Esophagus squamous epithelium (tissue), 5 donors: Measurements from ENCODE around the gene CCDC141. TPM values are rescaled to one million over a fixed set of nuclear protein-coding genes. Genes with fewer than 3 reads are reported as not detected.
"Not testable (repeated sequence)": the region's sequence is repeated elsewhere in the genome, so short reads cannot be mapped to it uniquely, and the experiment has no call there.

Source experiments
- DNase-seq: peaks from one replicate; lab custom pipeline; 2025; lab: John Stamatoyannopoulos, UW
- H3K27ac ChIP-seq, 4 donors: fragments of 200-600 bp; sonication (generic); one replicate each; pipeline ENCODE4 v1.5.1; 2016 to 2019; ENCODE audit warnings: mild to moderate bottlenecking in 1 of 4
- H3K27me3 ChIP-seq, 4 donors: fragments of 200-600 bp; sonication (generic); 1 replicate in 3 of 4; 2 replicates in 1 of 4; pipeline versions ENCODE4 v1.5.1 to v1.6.0; 2017 to 2021; ENCODE audit warnings: antibody characterized with exemption in 1 of 4
- H3K36me3 ChIP-seq, 3 donors: fragments of 200-600 bp; sonication (generic); one replicate each; pipeline ENCODE4 v1.5.1; 2016 to 2019
- H3K4me1 ChIP-seq, 3 donors: fragments of 200-600 bp; sonication (generic); one replicate each; pipeline ENCODE4 v1.5.1; 2017 to 2019
- H3K4me3 ChIP-seq, 4 donors: fragments of 200-600 bp; sonication (generic); 1 replicate in 3 of 4; 2 replicates in 1 of 4; pipeline ENCODE4 v1.5.1; 2016 to 2019; ENCODE audit warnings: mild to moderate bottlenecking in 2 of 4, moderate library complexity in 1 of 4
- H3K9me3 ChIP-seq, 3 donors: fragments of 200-600 bp; sonication (generic); one replicate each; pipeline ENCODE4 v1.5.1; 2016 to 2019
- POLR2A ChIP-seq, 4 donors: fragments of 450-650 bp; IDR thresholded peaks; one replicate each; pipeline ENCODE4 v1.6.1; 2017; ENCODE audit warnings: antibody characterized with exemption in 4 of 4, mild to moderate bottlenecking in 4 of 4, moderate library complexity in 3 of 4
- WGBS, 2 donors: methylation state at CpG; one replicate each; pipeline ENCODE4 v1.1.5; 2018; 5-methylcytosine and 5-hydroxymethylcytosine counted together
- intact Hi-C: fragments of 100-400 bp; cut with DNase I; formaldehyde crosslinking; loops from one replicate; pipeline ENCODE4 v1.15.0; 2022
- total RNA-seq, 4 donors: library from RNA; depleted of rRNA; stranded (reverse); fragments of >200 nt; gene quantifications; one replicate each; pipeline ENCODE4 v1.1.0, GENCODE V29; 2016
- TF ChIP-seq, protein P1 (sequence below), 6 experiments: fragments of 450-650 bp in 4 of 6; fragments of 200-600 bp in 2 of 6; sonication (generic) in 2 of 6; IDR thresholded peaks; one replicate each; pipeline ENCODE4 v1.5.1; 2016 to 2019; ENCODE audit warnings: antibody characterized with exemption in 6 of 6, mild to moderate bottlenecking in 4 of 6, moderate library complexity in 4 of 6
- donor health status: DM: yes; HTN: yes; CAD: no.

The CCDC141 gene
- total RNA-seq, 4 donors from 2014 or later = 0.26 to 3.1 (median 1.1) TPM

DNA sequence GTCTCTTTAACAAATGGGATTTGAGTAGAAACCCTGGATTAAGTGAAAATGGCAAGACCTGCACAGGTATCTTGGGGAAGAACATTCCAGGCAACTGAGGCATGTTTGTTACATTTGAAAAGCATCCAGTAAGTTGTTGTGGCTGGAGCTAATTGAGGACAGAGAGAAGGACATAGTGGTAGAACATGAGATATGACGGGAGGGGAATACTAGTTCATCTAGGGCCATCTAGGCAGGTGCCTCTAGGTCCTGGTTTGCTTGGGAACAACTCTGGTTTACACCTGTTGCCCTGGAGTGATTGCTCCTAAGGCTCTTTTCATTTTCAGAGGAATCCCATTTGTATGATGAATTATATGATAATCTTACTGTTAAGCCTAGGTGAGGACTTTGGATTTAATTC lies 19.7 kb upstream of the CCDC141 start:
- H3K9me3 ChIP-seq = no peaks in the 10 kb centered on the region
- DNase-seq = no peak
- no peaks in the 10 kb centered on the region for H3K27me3 ChIP-seq
- intact Hi-C loops = no loop called here
- no peaks in the 10 kb centered on the region for H3K36me3 ChIP-seq
- no peak overlapping the region for H3K4me3 ChIP-seq
- no peak overlapping the region for H3K27ac ChIP-seq
- H3K4me1 ChIP-seq = no peaks in the 10 kb centered on the region
- WGBS, 2 donors = 100% methylated on average over 1 of the region's 1 CpG
- TF ChIP-seq POLR2A (IDR thresholded peaks at IDR 0.05) = no peak
- TF ChIP-seq, protein P1, sequence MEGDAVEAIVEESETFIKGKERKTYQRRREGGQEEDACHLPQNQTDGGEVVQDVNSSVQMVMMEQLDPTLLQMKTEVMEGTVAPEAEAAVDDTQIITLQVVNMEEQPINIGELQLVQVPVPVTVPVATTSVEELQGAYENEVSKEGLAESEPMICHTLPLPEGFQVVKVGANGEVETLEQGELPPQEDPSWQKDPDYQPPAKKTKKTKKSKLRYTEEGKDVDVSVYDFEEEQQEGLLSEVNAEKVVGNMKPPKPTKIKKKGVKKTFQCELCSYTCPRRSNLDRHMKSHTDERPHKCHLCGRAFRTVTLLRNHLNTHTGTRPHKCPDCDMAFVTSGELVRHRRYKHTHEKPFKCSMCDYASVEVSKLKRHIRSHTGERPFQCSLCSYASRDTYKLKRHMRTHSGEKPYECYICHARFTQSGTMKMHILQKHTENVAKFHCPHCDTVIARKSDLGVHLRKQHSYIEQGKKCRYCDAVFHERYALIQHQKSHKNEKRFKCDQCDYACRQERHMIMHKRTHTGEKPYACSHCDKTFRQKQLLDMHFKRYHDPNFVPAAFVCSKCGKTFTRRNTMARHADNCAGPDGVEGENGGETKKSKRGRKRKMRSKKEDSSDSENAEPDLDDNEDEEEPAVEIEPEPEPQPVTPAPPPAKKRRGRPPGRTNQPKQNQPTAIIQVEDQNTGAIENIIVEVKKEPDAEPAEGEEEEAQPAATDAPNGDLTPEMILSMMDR (IDR thresholded peaks at IDR 0.05) = no peak

DNA sequence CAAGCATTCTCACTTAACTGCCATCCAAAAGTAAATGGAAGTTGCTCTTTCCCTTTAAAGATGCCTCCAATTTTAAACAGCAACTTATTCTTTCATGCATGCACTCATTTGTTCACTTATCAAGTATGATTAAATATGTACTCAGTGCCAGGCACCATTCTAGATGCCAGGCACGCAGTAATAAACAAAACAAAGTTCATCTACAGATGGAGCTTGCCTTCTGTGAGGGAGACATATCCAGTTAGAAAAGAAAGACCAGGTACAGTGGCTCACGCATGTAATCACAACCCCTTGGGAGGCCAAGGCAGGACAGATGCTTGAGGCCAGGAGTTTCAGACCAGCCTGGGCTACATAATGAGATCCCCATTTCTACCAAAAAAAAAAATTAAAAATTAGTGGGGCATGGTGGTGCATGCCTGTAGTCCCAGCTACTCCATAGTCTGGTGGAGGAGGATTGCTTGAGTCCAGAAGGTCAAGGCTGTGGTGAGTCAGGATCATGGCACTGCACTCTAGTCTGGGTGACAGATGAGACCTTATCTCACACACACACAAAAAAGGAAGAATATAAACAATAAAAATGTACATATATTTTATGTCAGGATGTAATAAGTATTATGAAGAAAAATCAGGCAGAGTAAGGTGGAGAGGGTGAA lies 19.2 kb upstream of the CCDC141 start:
- no peak for DNase-seq
- intact Hi-C loops = no loop called here
- H3K4me1 ChIP-seq = no peaks in the 10 kb centered on the region
- WGBS, 2 donors = 57 to 60% methylated on average over 2 of the region's 2 CpGs
- H3K27ac ChIP-seq = no peak overlapping the region
- H3K36me3 ChIP-seq = no peaks in the 10 kb centered on the region
- no peak overlapping the region for H3K4me3 ChIP-seq
- TF ChIP-seq, protein P1 (IDR thresholded peaks at IDR 0.05) = no peak
- TF ChIP-seq POLR2A (IDR thresholded peaks at IDR 0.05) = no peak
- H3K27me3 ChIP-seq = no peaks in the 10 kb centered on the region
- H3K9me3 ChIP-seq = no peaks in the 10 kb centered on the region

DNA sequence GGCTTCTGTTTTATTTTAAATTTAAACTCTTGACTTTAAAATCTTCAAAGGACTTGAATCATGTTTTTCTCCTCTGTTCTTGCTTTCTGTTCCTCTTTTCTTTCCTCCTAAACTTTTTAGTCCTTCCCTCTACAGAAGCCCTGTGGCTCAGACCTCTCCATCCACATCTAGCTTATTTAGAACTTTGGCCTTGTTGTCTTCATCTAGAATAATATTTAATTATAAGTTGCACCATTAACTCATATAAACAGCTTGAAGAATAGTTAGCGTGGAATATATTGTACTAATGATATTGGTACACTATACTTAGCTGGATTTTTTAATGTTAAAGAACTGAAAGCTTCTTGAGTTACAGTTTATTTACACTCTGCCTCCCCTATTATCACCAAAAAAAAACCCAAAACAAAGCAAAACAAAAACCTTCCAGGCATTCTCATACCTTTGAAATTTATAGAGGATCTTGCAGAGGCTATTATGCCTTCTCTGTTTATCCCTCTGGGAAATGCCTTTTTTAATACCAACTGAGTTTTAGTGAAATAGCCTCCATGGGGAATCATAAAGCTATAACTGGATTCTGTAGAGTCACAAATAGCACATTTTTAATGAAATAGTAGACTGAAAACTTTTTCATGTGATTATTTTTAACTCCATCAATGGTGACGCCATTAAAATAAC lies 9.2 kb upstream of the CCDC141 start:
- H3K4me1 ChIP-seq = no peaks in the 10 kb centered on the region
- no peaks in the 10 kb centered on the region for H3K9me3 ChIP-seq
- no peak overlapping the region for H3K27ac ChIP-seq
- H3K4me3 ChIP-seq = no peak overlapping the region
- intact Hi-C loops = no loop called here
- H3K27me3 ChIP-seq = no peaks in the 10 kb centered on the region
- no peaks in the 10 kb centered on the region for H3K36me3 ChIP-seq
- WGBS, 2 donors = 81 to 90% methylated on average over 2 of the region's 2 CpGs
- TF ChIP-seq, protein P1 (IDR thresholded peaks at IDR 0.05) = no peak
- TF ChIP-seq POLR2A (IDR thresholded peaks at IDR 0.05) = no peak
- no peak for DNase-seq

DNA sequence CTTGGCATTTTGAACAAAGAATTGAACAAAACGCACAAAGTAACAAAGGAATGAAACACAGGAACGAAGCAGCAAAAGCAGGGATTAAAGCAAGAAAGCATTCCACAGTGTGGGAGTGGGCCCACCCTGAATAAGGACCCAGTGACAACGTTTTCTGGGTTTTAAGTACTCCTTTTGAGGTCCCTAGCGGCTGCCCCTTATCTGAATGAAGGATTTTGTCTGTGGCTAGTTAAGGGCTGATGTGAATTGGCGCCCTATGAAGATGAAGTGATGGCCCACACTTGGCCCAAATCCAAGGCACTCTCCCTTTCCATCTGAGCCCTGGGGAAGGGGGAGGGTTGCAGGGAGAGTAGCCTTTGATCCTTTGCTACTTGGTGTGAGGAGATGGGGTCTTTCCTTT lies 7.8 kb upstream of the CCDC141 start:
- 83 to 85% methylated on average over 5 of the region's 5 CpGs for WGBS, 2 donors
- Histone ChIP-seq H3K9me3 (no peaks in the 10 kb centered on the region), H3K4me3 (no peak overlapping the region), H3K27ac (no peak overlapping the region), H3K36me3 (no peaks in the 10 kb centered on the region), H3K4me1 (no peaks in the 10 kb centered on the region), H3K27me3 (no peaks in the 10 kb centered on the region)
- TF ChIP-seq, protein P1 (IDR thresholded peaks at IDR 0.05) = no peak
- no peak for TF ChIP-seq POLR2A (IDR thresholded peaks at IDR 0.05)
- intact Hi-C loops = no loop called here
- DNase-seq = no peak

DNA sequence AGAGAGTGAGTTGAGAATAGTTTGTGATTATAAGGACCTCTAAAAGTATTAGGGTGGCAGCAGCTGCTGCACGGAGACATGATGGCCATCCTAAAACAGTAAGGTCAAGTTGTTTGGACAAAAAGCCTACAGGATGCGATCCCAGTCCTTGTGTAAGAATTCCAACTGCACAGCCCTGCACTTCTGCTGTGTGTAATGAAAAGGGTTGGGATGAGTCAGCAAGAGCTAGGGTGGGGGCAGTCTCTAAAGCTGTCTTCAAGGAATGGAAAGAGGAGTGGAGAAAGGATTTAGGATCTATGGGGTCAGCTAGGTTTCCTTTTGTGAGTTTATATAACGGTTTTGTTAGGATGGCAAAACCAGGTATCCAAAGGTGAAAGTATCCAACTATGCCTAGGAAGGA lies 3.6 kb upstream of the CCDC141 start:
- H3K4me3 ChIP-seq, H3K9me3 ChIP-seq, intact Hi-C loops, H3K4me1 ChIP-seq, H3K27ac ChIP-seq, H3K36me3 ChIP-seq, H3K27me3 ChIP-seq, DNase-seq: not testable (repeated sequence)
- 76 to 81% methylated on average over 3 of the region's 3 CpGs for WGBS, 2 donors
